Testis (tissue), 3 donors: Measurements from ENCODE around the gene NUP160. TPM values are rescaled to one million over a fixed set of nuclear protein-coding genes. Genes with fewer than 3 reads are reported as not detected.
A peak's percentile ranks its signal among the peaks of the same experiment; 100 is the strongest.
"Not testable (repeated sequence)": the region's sequence is repeated elsewhere in the genome, so short reads cannot be mapped to it uniquely, and the experiment has no call there.

Experiments
- DNase-seq: peaks from one replicate; pipeline ENCODE4 v3.0.0-alpha.2; 2019
- H3K27ac ChIP-seq, 2 donors: fragments of 200-600 bp; sonication (generic); one replicate each; pipeline ENCODE4 v1.5.1; 2019
- H3K27me3 ChIP-seq: fragments of 200-600 bp; sonication (generic); one replicate; pipeline ENCODE4 v1.5.1; 2019
- H3K36me3 ChIP-seq: fragments of 200-600 bp; sonication (generic); one replicate; pipeline ENCODE4 v1.5.1; 2017; ENCODE audit warnings: low read depth; ENCODE audit errors: missing control alignments
- H3K4me1 ChIP-seq: fragments of 200-600 bp; sonication (generic); one replicate; pipeline ENCODE4 v1.5.1; 2019
- H3K4me3 ChIP-seq, 2 donors: fragments of 200-600 bp; sonication (generic); one replicate each; pipeline ENCODE4 v1.5.1; 2017 to 2019
- H3K9me3 ChIP-seq: fragments of 200-600 bp; sonication (generic); one replicate; pipeline ENCODE4 v1.5.1; 2017
- CTCF ChIP-seq, 3 experiments: fragments of 450-650 bp in 2 of 3; fragments of 200-600 bp in 1 of 3; sonication (generic) in 1 of 3; IDR thresholded peaks; one replicate each; pipeline ENCODE4 v1.5.1; 2016 to 2019; ENCODE audit warnings: antibody characterized with exemption in 3 of 3, mild to moderate bottlenecking in 2 of 3, moderate library complexity in 1 of 3
- POLR2A ChIP-seq: fragments of 450-650 bp; IDR thresholded peaks from one replicate; pipeline ENCODE4 v1.6.1; 2017; ENCODE audit warnings: antibody characterized with exemption, mild to moderate bottlenecking, moderate library complexity
- WGBS, 2 donors: methylation state at CpG; one replicate each; pipeline ENCODE4 v1.1.5; 2018; 5-methylcytosine and 5-hydroxymethylcytosine counted together
- intact Hi-C: fragments of 100-400 bp; cut with DNase I; formaldehyde crosslinking; loops from one replicate; pipeline ENCODE4 v1.15.1; 2023; ENCODE audit warnings: low total_unique reads
- polyA plus RNA-seq: library from polyadenylated mRNA; stranded (reverse); fragments of 350-450 nt; fragmentation: Illumina TruSeq; extraction: RNeasy Lipid Tissue Mini Kit (QIAGEN cat#74804); gene quantifications from one replicate; pipeline ENCODE4 v1.2.3, GENCODE V29; 2014; ENCODE audit warnings: low read depth, low replicate concordance; ENCODE audit not compliant: insufficient read depth
- total RNA-seq, 2 donors: library from RNA; depleted of rRNA; stranded (reverse); fragments of >200 nt; gene quantifications; one replicate each; pipeline ENCODE4 v1.2.3, GENCODE V29; 2016

NUP160 gene
- total and polyA plus RNA-seq, 3 donors from 2014 or later = 28.4 to 50.6 (median 46.1) TPM

GRCh38 chr11:47846998-47847397 is 1.2 kb downstream of the NUP160 start:
- no peak for DNase-seq
- TF ChIP-seq POLR2A = no peak
- TF ChIP-seq CTCF (IDR thresholded peaks at IDR 0.05) = no peak
- H3K4me1 ChIP-seq = peaks cover 12% of the 10 kb centered on the region
- no peaks in the 10 kb centered on the region for H3K9me3 ChIP-seq
- WGBS, 2 donors = 50 to 64% methylated on average over 4 of the region's 4 CpGs
- H3K27ac ChIP-seq = peak overlapping the region in 1 of 2 donors; percentile 90
- peak overlapping the region in 1 of 2 donors; percentile 84 for H3K4me3 ChIP-seq
- no peaks in the 10 kb centered on the region for H3K27me3 ChIP-seq
- intact Hi-C loops = no loop called here
- no peaks in the 10 kb centered on the region for H3K36me3 ChIP-seq

- TF ChIP-seq POLR2A (no peak), CTCF (IDR thresholded peaks at IDR 0.05) (no peak)
- H3K4me1 ChIP-seq = peaks cover 7% of the 10 kb centered on the region
- H3K27ac ChIP-seq = no peak overlapping the region
- H3K9me3 ChIP-seq = no peaks in the 10 kb centered on the region
- intact Hi-C loops = no loop called here
- H3K36me3 ChIP-seq = no peaks in the 10 kb centered on the region
- no peak for DNase-seq
- WGBS, 2 donors = 76 to 85% methylated on average over 7 of the region's 7 CpGs
- H3K4me3 ChIP-seq = no peak overlapping the region
- no peaks in the 10 kb centered on the region for H3K27me3 ChIP-seq
Measured at GRCh38 chr11:47843361-47844055, 4.6 kb downstream of the NUP160 start.

- Histone ChIP-seq H3K4me1 (peaks cover 7% of the 10 kb centered on the region), H3K4me3 (no peak overlapping the region), H3K36me3 (no peaks in the 10 kb centered on the region), H3K9me3 (no peaks in the 10 kb centered on the region), H3K27me3 (no peaks in the 10 kb centered on the region), H3K27ac (no peak overlapping the region)
- TF ChIP-seq CTCF (IDR thresholded peaks at IDR 0.05) = no peak
- TF ChIP-seq POLR2A = no peak
- intact Hi-C loops = no loop called here
- DNase-seq = no peak
- 93 to 94% methylated on average over 4 of the region's 4 CpGs for WGBS, 2 donors
Measured at GRCh38 chr11:47842749-47843148, 5.4 kb downstream of the NUP160 start.

- intact Hi-C loops = no loop called here
- no peak for TF ChIP-seq CTCF (IDR thresholded peaks at IDR 0.05)
- no peak for TF ChIP-seq POLR2A
- no peaks in the 10 kb centered on the region for H3K4me1 ChIP-seq
- H3K4me3 ChIP-seq = no peak overlapping the region
- no peaks in the 10 kb centered on the region for H3K27me3 ChIP-seq
- no peak for DNase-seq
- peaks cover 5% of the 10 kb centered on the region for H3K36me3 ChIP-seq
- no peaks in the 10 kb centered on the region for H3K9me3 ChIP-seq
- H3K27ac ChIP-seq = no peak overlapping the region
Measured at GRCh38 chr11:47837929-47838328, 10.2 kb downstream of the NUP160 start.

GRCh38 chr11:47837292-47837691 is 10.9 kb downstream of the NUP160 start:
- intact Hi-C loops = no loop called here

GRCh38 chr11:47830013-47830412 is 18.1 kb downstream of the NUP160 start:
- intact Hi-C loops, DNase-seq, H3K36me3 ChIP-seq, H3K4me1 ChIP-seq, H3K27me3 ChIP-seq, H3K9me3 ChIP-seq, H3K4me3 ChIP-seq, H3K27ac ChIP-seq: not testable (repeated sequence)
- 83 to 89% methylated on average over 1 of the region's 1 CpG for WGBS, 2 donors

More at GRCh38 chr11:47837292-47837691, 10.9 kb downstream of the NUP160 start:
- H3K4me3 ChIP-seq = no peak overlapping the region
- TF ChIP-seq CTCF (IDR thresholded peaks at IDR 0.05) (no peak), POLR2A (no peak)
- no peaks in the 10 kb centered on the region for H3K9me3 ChIP-seq
- H3K27ac ChIP-seq = no peak overlapping the region
- no peak for DNase-seq
- H3K27me3 ChIP-seq = no peaks in the 10 kb centered on the region
- WGBS, 2 donors = 80 to 89% methylated on average over 6 of the region's 6 CpGs
- peaks cover 5% of the 10 kb centered on the region for H3K36me3 ChIP-seq
- H3K4me1 ChIP-seq = no peaks in the 10 kb centered on the region
